HL-60 (cell line): ENCODE results near the gene SMIM5.
A peak's percentile ranks its signal among the peaks of the same experiment; 100 is the strongest.

Experiments used
- DNase-seq, 2 experiments: peaks; one replicate each; pipeline ENCODE4 v3.0.0-alpha.2; 2010 to 2020; ENCODE audit warnings: low read depth in 1 of 2, low spot score in 1 of 2
- H3K27ac ChIP-seq: fragments of 250-450 bp; sonication (Bioruptor Pico); replicated peaks from 2 replicates; pipeline ENCODE4 v1.5.1; 2020; ENCODE audit warnings: mild to moderate bottlenecking, moderate library complexity
- H3K27me3 ChIP-seq: fragments of 250-450 bp; sonication (Bioruptor Pico); 2 replicates; pipeline ENCODE4 v1.5.1; 2021; ENCODE audit warnings: mild to moderate bottlenecking, moderate library complexity; ENCODE audit not compliant: insufficient read depth, poor library complexity, severe bottlenecking
- H3K4me3 ChIP-seq: replicated peaks from 2 replicates; pipeline ENCODE4 v1.5.1; 2011; ENCODE audit warnings: mild to moderate bottlenecking, control low read depth, low read length; ENCODE audit not compliant: insufficient read depth
- CTCF ChIP-seq: IDR thresholded peaks from one replicate; pipeline ENCODE4 v1.5.1; 2011; ENCODE audit warnings: low read length, control low read depth, inconsistent platforms; ENCODE audit not compliant: insufficient read depth
- GABPA ChIP-seq: IDR thresholded peaks from 2 replicates; pipeline ENCODE4 v1.6.1; 2012; ENCODE audit warnings: low read depth
- POLR2AphosphoS5 ChIP-seq: IDR thresholded peaks from 2 replicates; pipeline ENCODE4 v1.6.1; 2012; ENCODE audit warnings: low read depth
- REST ChIP-seq: IDR thresholded peaks from 2 replicates; pipeline ENCODE4 v1.6.1; 2012; ENCODE audit warnings: low read depth; ENCODE audit not compliant: insufficient replicate concordance
- SPI1 ChIP-seq: IDR thresholded peaks from 2 replicates; pipeline ENCODE4 v1.6.1; 2012; ENCODE audit warnings: low read depth, mild to moderate bottlenecking, borderline replicate concordance

SMIM5 gene

GRCh38 chr17:75596320-75597087 lies 36.7 kb upstream of the SMIM5 start:
- Histone ChIP-seq H3K27ac (no peak overlapping the region), H3K27me3 (no peaks in the 10 kb centered on the region), H3K4me3 (no peak overlapping the region)
- no peak for TF ChIP-seq REST
- TF ChIP-seq CTCF, result no peak
- TF ChIP-seq GABPA, result no peak
- TF ChIP-seq SPI1, result no peak
- no peak for TF ChIP-seq POLR2AphosphoS5
- DNase-seq, result no peak

GRCh38 chr17:75601057-75601987 lies 31.9 kb upstream of the SMIM5 start:
- no peak overlapping the region for H3K4me3 ChIP-seq
- H3K27me3 ChIP-seq, result no peaks in the 10 kb centered on the region
- no peak for TF ChIP-seq REST
- TF ChIP-seq SPI1, result no peak
- TF ChIP-seq GABPA, result no peak
- peak; percentile 90 for TF ChIP-seq CTCF
- no peak for TF ChIP-seq POLR2AphosphoS5
- peak in 1 of 2 experiments; percentile 78 for DNase-seq
- no peak overlapping the region for H3K27ac ChIP-seq

- TF ChIP-seq SPI1 (no peak), CTCF (no peak), GABPA (no peak), POLR2AphosphoS5 (no peak), REST (no peak)
- no peaks in the 10 kb centered on the region for H3K27me3 ChIP-seq
- H3K4me3 ChIP-seq, result no peak overlapping the region
- no peak overlapping the region for H3K27ac ChIP-seq
- DNase-seq, result no peak
Observed at GRCh38 chr17:75602644-75603043, 30.6 kb upstream of the SMIM5 start.
